H9 (cell line): ENCODE measurements around the gene AGO3. TPM values are rescaled to one million over a fixed set of nuclear protein-coding genes. Genes with fewer than 3 reads are reported as not detected.
A peak's percentile ranks its signal among the peaks of the same experiment; 100 is the strongest.

ENCODE experiments used
- DNase-seq: peaks from one replicate; pipeline ENCODE4 v3.0.0-alpha.2; 2017
- H2AFZ ChIP-seq: one replicate; pipeline ENCODE4 v1.6.1; 2013; ENCODE audit warnings: mild to moderate bottlenecking, low read length, control low read depth, moderate library complexity
- H2AK5ac ChIP-seq: 2 replicates; pipeline ENCODE4 v1.6.1; 2013; ENCODE audit warnings: low read length, control low read depth, mixed read lengths; ENCODE audit not compliant: insufficient read length
- H2BK120ac ChIP-seq: one replicate; pipeline ENCODE4 v1.6.1; 2013; ENCODE audit warnings: low read depth, mild to moderate bottlenecking, low read length, control low read depth, inconsistent platforms; ENCODE audit not compliant: poor library complexity, severe bottlenecking
- H2BK12ac ChIP-seq: 2 replicates; pipeline ENCODE4 v1.6.1; 2013; ENCODE audit warnings: low read length, control low read depth, mixed read lengths, low read depth; ENCODE audit not compliant: insufficient read length
- H2BK15ac ChIP-seq: 2 replicates; pipeline ENCODE4 v1.6.1; 2013; ENCODE audit warnings: low read depth, low read length, control low read depth
- H2BK20ac ChIP-seq: one replicate; pipeline ENCODE4 v1.6.1; 2013; ENCODE audit warnings: low read depth, mild to moderate bottlenecking, low read length, control low read depth, inconsistent platforms; ENCODE audit not compliant: poor library complexity, severe bottlenecking
- H2BK5ac ChIP-seq: 2 replicates; pipeline ENCODE4 v1.6.1; 2013; ENCODE audit warnings: low read length, control low read depth, mixed read lengths; ENCODE audit not compliant: insufficient read length
- H3K14ac ChIP-seq: 2 replicates; pipeline ENCODE4 v1.6.1; 2013; ENCODE audit warnings: low read length, control low read depth; ENCODE audit not compliant: insufficient read depth
- H3K18ac ChIP-seq: 2 replicates; pipeline ENCODE4 v1.6.1; 2013; ENCODE audit warnings: low read depth, mild to moderate bottlenecking, mixed read lengths, low read length, control low read depth; ENCODE audit not compliant: insufficient read length
- H3K23ac ChIP-seq: 2 replicates; pipeline ENCODE4 v1.6.1; 2013; ENCODE audit warnings: low read length, control low read depth, mixed read lengths, low read depth; ENCODE audit not compliant: insufficient read length
- H3K23me2 ChIP-seq: 2 replicates; pipeline ENCODE4 v1.6.1; 2013; ENCODE audit warnings: low read depth, mild to moderate bottlenecking, mixed read lengths, low read length, control low read depth; ENCODE audit not compliant: insufficient read length, poor library complexity, severe bottlenecking
- H3K27ac ChIP-seq: 2 replicates; pipeline ENCODE4 v1.5.1; 2013; ENCODE audit warnings: low read length, control low read depth, mixed read lengths, low read depth; ENCODE audit not compliant: insufficient read length
- H3K27me3 ChIP-seq: 2 replicates; pipeline ENCODE4 v1.6.1; 2013; ENCODE audit warnings: low read length, control low read depth, inconsistent platforms; ENCODE audit not compliant: insufficient read depth
- H3K4ac ChIP-seq: 2 replicates; pipeline ENCODE4 v1.6.1; 2013; ENCODE audit warnings: low read depth, mild to moderate bottlenecking, control low read depth, inconsistent platforms, low read length, moderate library complexity
- H3K4me1 ChIP-seq: 2 replicates; pipeline ENCODE4 v1.6.1; 2013; ENCODE audit warnings: low read length, control low read depth, inconsistent platforms; ENCODE audit not compliant: insufficient read depth
- H3K4me2 ChIP-seq: 2 replicates; pipeline ENCODE4 v1.6.1; 2013; ENCODE audit warnings: low read length, control low read depth, mixed read lengths; ENCODE audit not compliant: insufficient read length, insufficient read depth
- H3K56ac ChIP-seq: 2 replicates; pipeline ENCODE4 v1.6.1; 2013; ENCODE audit warnings: low read depth, mild to moderate bottlenecking, mixed read lengths, low read length, control low read depth; ENCODE audit not compliant: insufficient read length
- H3K79me1 ChIP-seq: 2 replicates; pipeline ENCODE4 v1.6.1; 2013; ENCODE audit warnings: low read depth, mild to moderate bottlenecking, moderate library complexity, low read length, control low read depth, inconsistent platforms; ENCODE audit not compliant: insufficient read depth, poor library complexity, severe bottlenecking
- H3K79me2 ChIP-seq: 2 replicates; pipeline ENCODE4 v1.6.1; 2013; ENCODE audit warnings: low read length, control low read depth, inconsistent platforms; ENCODE audit not compliant: insufficient read depth
- H3K9ac ChIP-seq: 2 replicates; pipeline ENCODE4 v1.6.1; 2013; ENCODE audit warnings: low read length, control low read depth, mixed read lengths; ENCODE audit not compliant: insufficient read length; ENCODE audit errors: extremely low read depth
- H3K9me3 ChIP-seq: one replicate; pipeline ENCODE4 v1.6.1; 2013; ENCODE audit warnings: low read depth, low read length, inconsistent platforms; ENCODE audit not compliant: control insufficient read depth
- H3T11ph ChIP-seq: one replicate; pipeline ENCODE4 v1.6.1; 2013; ENCODE audit warnings: mild to moderate bottlenecking, low read length, control low read depth, inconsistent platforms
- H4K20me1 ChIP-seq: one replicate; pipeline ENCODE4 v1.6.1; 2013; ENCODE audit not compliant: control insufficient read depth, insufficient read length, insufficient read depth
- H4K5ac ChIP-seq: 2 replicates; pipeline ENCODE4 v1.6.1; 2013; ENCODE audit warnings: low read depth, mild to moderate bottlenecking, mixed read lengths, low read length, control low read depth; ENCODE audit not compliant: insufficient read length
- H4K8ac ChIP-seq: replicated peaks from 2 replicates; pipeline ENCODE4 v1.6.1; 2013; ENCODE audit warnings: low read length, control low read depth, mixed read lengths, low read depth; ENCODE audit not compliant: insufficient read length
- H4K91ac ChIP-seq: 2 replicates; pipeline ENCODE4 v1.6.1; 2013; ENCODE audit warnings: low read depth, mild to moderate bottlenecking, moderate library complexity, mixed read lengths, low read length, control low read depth; ENCODE audit not compliant: insufficient read length
- H3K27ac Mint-ChIP-seq, 3 experiments: 2 replicates in 2 of 3; 3 replicates in 1 of 3; pipeline ENCODE4 v1.8.0; 2020 to 2021; ENCODE audit warnings: mixed read lengths in 3 of 3, mild to moderate bottlenecking in 1 of 3, moderate library complexity in 1 of 3
- H3K27me3 Mint-ChIP-seq: 2 replicates; pipeline ENCODE4 v1.8.0; 2021; ENCODE audit warnings: low read depth, mild to moderate bottlenecking, moderate library complexity, mixed read lengths
- H3K36me3 Mint-ChIP-seq, 3 experiments: 2 replicates in 2 of 3; 3 replicates in 1 of 3; pipeline ENCODE4 v1.8.0; 2020 to 2021; ENCODE audit warnings: low read depth in 3 of 3, mixed read lengths in 3 of 3; ENCODE audit not compliant: insufficient read depth in 1 of 3
- H3K4me1 Mint-ChIP-seq, 2 experiments: 2 replicates each; pipeline ENCODE4 v1.8.0; 2020; ENCODE audit warnings: mixed read lengths in 2 of 2
- H3K4me3 Mint-ChIP-seq, 2 experiments: 2 replicates in 1 of 2; 3 replicates in 1 of 2; pipeline ENCODE4 v1.8.0; 2020 to 2021; ENCODE audit warnings: mild to moderate bottlenecking in 2 of 2, mixed read lengths in 2 of 2, moderate library complexity in 1 of 2
- H3K9me3 Mint-ChIP-seq, 2 experiments: 2 replicates in 1 of 2; 3 replicates in 1 of 2; pipeline ENCODE4 v1.8.0; 2020; ENCODE audit warnings: mild to moderate bottlenecking in 2 of 2, mixed read lengths in 2 of 2, moderate library complexity in 1 of 2
- CTCF ChIP-seq: fragments of 200-600 bp; sonication (generic); conservative IDR thresholded peaks from 3 replicates; pipeline ENCODE4 v1.8.0; 2021; ENCODE audit warnings: antibody characterized with exemption, mild to moderate bottlenecking
- WGBS: extraction: QIAGEN DNeasy Blood & Tissue Kit; methylation state at CpG from one replicate; pipeline ENCODE4 v1.1.7; 2013; ENCODE audit warnings: missing lambda C conversion rate, low lambda C conversion rate, mixed read lengths; ENCODE audit not compliant: insufficient read length; ENCODE audit errors: extremely low coverage; 5-methylcytosine and 5-hydroxymethylcytosine counted together
- total RNA-seq: library from RNA; stranded (reverse); gene quantifications from 2 replicates; pipeline ENCODE4 v1.2.1, GENCODE V29; 2021

The AGO3 gene
- total RNA-seq, 1 experiment from 2014 or later: 27.0 TPM

- no peak overlapping the region for H2AFZ ChIP-seq
- H3K4ac ChIP-seq: no peak overlapping the region
- no peak overlapping the region for H3K9ac ChIP-seq
- H4K5ac ChIP-seq: no peak overlapping the region
- no peak overlapping the region for H3K56ac ChIP-seq
- H3K27ac ChIP-seq: no peak overlapping the region
- H2AK5ac ChIP-seq: no peak overlapping the region
- WGBS: no CpG with 5 or more reads among the region's 1 CpG
- H3K79me1 ChIP-seq: peaks cover 3% of the 10 kb centered on the region
- no peak overlapping the region for H2BK5ac ChIP-seq
- H3K4me2 ChIP-seq: no peak overlapping the region
- no peak overlapping the region for H3K14ac ChIP-seq
- no peak overlapping the region for H2BK15ac ChIP-seq
- no peak overlapping the region for H4K8ac ChIP-seq
- no peaks in the 10 kb centered on the region for H3K27me3 ChIP-seq
- H2BK120ac ChIP-seq: no peak overlapping the region
- no peaks in the 10 kb centered on the region for H4K20me1 ChIP-seq
- no peaks in the 10 kb centered on the region for H3K79me2 ChIP-seq
- no peak overlapping the region for H2BK12ac ChIP-seq
- H3K9me3 ChIP-seq: no peaks in the 10 kb centered on the region
- Mint-ChIP-seq H3K4me3 (no peak overlapping the region), H3K4me1 (no peaks in the 10 kb centered on the region), H3K27me3 (no peaks in the 10 kb centered on the region), H3K27ac (0 out of 7 replicates have a peak overlapping the region, but pooled peaks of 1 of the 3 experiments have one; percentile 20), H3K9me3 (no peaks in the 10 kb centered on the region), H3K36me3 (peaks cover 37 to 96% (median 83%) of the 10 kb centered on the region in 3 experiments; a peak in 6 of 7 replicates)
- TF ChIP-seq CTCF: no peak
- no peak overlapping the region for H4K91ac ChIP-seq
- H3K23me2 ChIP-seq: no peaks in the 10 kb centered on the region
- no peak overlapping the region for H3K23ac ChIP-seq
- no peak overlapping the region for H3K18ac ChIP-seq
- no peak overlapping the region for H2BK20ac ChIP-seq
- no peaks in the 10 kb centered on the region for H3K4me1 ChIP-seq
- no peak overlapping the region for H3T11ph ChIP-seq
- no peak for DNase-seq
These were observed 36.2 kb upstream of the AGO3 start for GRCh38 chr1:35894656-35895055.
